OCI-LY3 (cell line): ENCODE measurements around the gene GRAMD1C.

Source experiments
- H2AFZ ChIP-seq: fragments of 200-600, 300-600 bp; shearing (Covaris generic); 2 replicates; pipeline ENCODE4 v1.6.0; 2014; ENCODE audit warnings: antibody characterized with exemption, low read depth, low read length
- H3K27ac ChIP-seq: fragments of 200-600, 300-600 bp; sonication (generic); 2 replicates; pipeline ENCODE4 v1.5.1; 2014; ENCODE audit warnings: mild to moderate bottlenecking, low read length, moderate library complexity, mixed read lengths
- H3K27me3 ChIP-seq: fragments of 200-600, 300-600 bp; sonication (generic); 2 replicates; pipeline ENCODE4 v1.6.1; 2014; ENCODE audit warnings: low read depth, low read length, mixed read lengths
- H3K36me3 ChIP-seq: fragments of 200-600, 300-600 bp; sonication (generic); replicated peaks from 2 replicates; pipeline ENCODE3; 2014; ENCODE audit warnings: low read depth, low read length, mixed read lengths
- H3K4me1 ChIP-seq: fragments of 300-600, 200-600 bp; sonication (generic); 2 replicates; pipeline ENCODE4 v1.6.1; 2014; ENCODE audit warnings: low read length, mixed read lengths
- H3K4me2 ChIP-seq: fragments of 200-600, 300-600 bp; sonication (generic); 2 replicates; pipeline ENCODE4 v1.6.1; 2014; ENCODE audit warnings: low read length, mixed read lengths
- H3K4me3 ChIP-seq: fragments of 300-600, 200-600 bp; sonication (generic); 2 replicates; pipeline ENCODE4 v1.5.1; 2014; ENCODE audit warnings: antibody characterized with exemption, mild to moderate bottlenecking, low read length, moderate library complexity
- H3K79me2 ChIP-seq: fragments of 300-600, 200-600 bp; shearing (Covaris generic); 2 replicates; pipeline ENCODE4 v1.6.1; 2014; ENCODE audit warnings: mild to moderate bottlenecking, low read length, mixed read lengths
- H3K9ac ChIP-seq: fragments of 300-600, 200-600 bp; shearing (Covaris generic); 2 replicates; pipeline ENCODE4 v1.6.0; 2014; ENCODE audit warnings: mild to moderate bottlenecking, low read length, moderate library complexity
- H3K9me3 ChIP-seq: fragments of 200-600, 300-600 bp; shearing (Covaris generic); 2 replicates; pipeline ENCODE4 v1.6.1; 2014; ENCODE audit warnings: low read length, mixed read lengths; ENCODE audit not compliant: insufficient read depth
- H4K20me1 ChIP-seq: fragments of 200-600, 300-600 bp; sonication (generic); 2 replicates; pipeline ENCODE4 v1.6.1; 2016; ENCODE audit warnings: low read length, mixed read lengths; ENCODE audit not compliant: insufficient read depth
- EZH2phosphoT487 ChIP-seq: fragments of 200-600 bp; shearing (Covaris generic); IDR thresholded peaks from 2 replicates; pipeline ENCODE4 v1.6.1; 2018; ENCODE audit warnings: antibody characterized with exemption, mixed run types, low read depth
- TF ChIP-seq, protein P1 (sequence below): fragments of 200-600, 300-600 bp; sonication (generic); IDR thresholded peaks from 2 replicates; pipeline ENCODE4 v1.5.1; 2014; ENCODE audit warnings: antibody characterized with exemption, low read length, low read depth

Gene GRAMD1C

DNA sequence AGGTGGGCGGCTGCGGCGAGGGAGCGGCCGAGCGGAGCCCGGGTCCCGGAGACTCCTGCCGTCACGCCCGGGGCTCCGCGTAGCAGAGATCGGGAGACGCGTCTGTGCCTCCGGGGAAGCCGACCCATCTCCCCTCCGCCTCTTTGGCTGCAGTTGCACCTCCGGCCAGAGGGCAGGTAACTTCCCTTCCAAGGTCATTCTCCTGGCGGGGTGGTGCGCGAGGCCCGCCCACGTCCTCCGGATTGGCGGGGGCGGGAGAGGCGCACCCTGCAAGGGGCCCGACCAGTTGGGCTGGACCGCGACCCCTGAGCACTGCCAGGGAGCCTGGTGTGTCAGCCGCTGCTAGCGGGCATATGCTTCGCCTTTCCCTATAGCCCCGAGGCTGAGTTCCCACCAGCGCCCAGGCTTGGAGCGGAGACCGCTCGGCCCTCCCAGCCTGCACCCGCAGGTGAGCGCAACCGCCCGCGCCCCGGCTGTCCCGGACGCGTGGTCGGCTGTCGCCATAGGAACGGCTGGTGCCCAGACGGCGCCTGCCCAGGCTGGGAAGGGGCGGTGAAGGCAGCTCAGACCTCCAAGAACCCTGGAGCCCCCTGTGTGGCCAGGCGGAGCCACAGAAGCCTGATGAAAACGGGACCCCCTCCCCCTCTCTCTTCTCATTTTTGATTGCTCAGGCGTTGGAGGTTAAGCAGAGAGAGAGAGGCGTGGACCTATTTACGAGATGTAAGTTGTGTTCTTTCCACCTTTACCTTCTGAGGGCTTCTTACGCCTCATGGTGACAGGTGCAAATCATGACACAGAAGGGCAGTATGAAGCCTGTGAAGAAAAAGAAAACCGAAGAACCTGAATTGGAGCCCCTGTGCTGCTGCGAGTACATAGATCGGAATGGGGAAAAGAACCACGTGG lies 109.7 kb downstream of the GRAMD1C start:
- Histone ChIP-seq H2AFZ (peak overlapping the region; percentile 86; the same call in 1 of the 2 replicates), H3K27ac (no peak overlapping the region), H3K9me3 (no peaks in the 10 kb centered on the region), H3K4me1 (peaks cover 18% of the 10 kb centered on the region), H3K4me2 (peak overlapping the region; percentile 73), H3K27me3 (no peaks in the 10 kb centered on the region), H3K9ac (peak overlapping the region; percentile 73), H3K4me3 (peak overlapping the region; percentile 96), H3K36me3 (peaks cover 4% of the 10 kb centered on the region), H4K20me1 (no peaks in the 10 kb centered on the region), H3K79me2 (no peaks in the 10 kb centered on the region)
- TF ChIP-seq EZH2phosphoT487: no peak
- TF ChIP-seq, protein P1, sequence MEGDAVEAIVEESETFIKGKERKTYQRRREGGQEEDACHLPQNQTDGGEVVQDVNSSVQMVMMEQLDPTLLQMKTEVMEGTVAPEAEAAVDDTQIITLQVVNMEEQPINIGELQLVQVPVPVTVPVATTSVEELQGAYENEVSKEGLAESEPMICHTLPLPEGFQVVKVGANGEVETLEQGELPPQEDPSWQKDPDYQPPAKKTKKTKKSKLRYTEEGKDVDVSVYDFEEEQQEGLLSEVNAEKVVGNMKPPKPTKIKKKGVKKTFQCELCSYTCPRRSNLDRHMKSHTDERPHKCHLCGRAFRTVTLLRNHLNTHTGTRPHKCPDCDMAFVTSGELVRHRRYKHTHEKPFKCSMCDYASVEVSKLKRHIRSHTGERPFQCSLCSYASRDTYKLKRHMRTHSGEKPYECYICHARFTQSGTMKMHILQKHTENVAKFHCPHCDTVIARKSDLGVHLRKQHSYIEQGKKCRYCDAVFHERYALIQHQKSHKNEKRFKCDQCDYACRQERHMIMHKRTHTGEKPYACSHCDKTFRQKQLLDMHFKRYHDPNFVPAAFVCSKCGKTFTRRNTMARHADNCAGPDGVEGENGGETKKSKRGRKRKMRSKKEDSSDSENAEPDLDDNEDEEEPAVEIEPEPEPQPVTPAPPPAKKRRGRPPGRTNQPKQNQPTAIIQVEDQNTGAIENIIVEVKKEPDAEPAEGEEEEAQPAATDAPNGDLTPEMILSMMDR: no peak

DNA sequence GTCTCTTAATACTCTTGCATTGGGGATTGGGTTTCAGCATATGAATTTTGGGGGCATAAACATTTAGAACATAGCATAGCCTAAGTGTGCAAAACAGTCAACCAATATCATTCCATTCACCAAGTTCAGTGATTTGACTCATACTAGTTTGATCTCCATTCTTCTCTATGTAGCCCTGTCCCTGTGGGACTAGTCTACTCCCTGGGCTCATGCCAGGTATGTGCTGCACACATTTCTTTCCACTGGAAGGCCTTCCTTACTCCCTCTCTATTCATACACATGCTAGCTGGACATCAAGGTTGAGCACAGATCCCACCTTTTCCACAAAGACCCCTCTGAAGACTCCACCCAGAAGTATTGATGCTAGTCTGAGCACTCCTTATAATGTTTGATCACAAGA lies 114.3 kb downstream of the GRAMD1C start:
- Histone ChIP-seq H3K4me1 (peaks cover 6% of the 10 kb centered on the region; the same call in 1 of the 2 replicates), H3K27me3 (no peaks in the 10 kb centered on the region), H2AFZ (no peak overlapping the region), H3K4me2 (no peak overlapping the region), H4K20me1 (no peaks in the 10 kb centered on the region), H3K9ac (no peak overlapping the region), H3K79me2 (no peaks in the 10 kb centered on the region), H3K9me3 (no peaks in the 10 kb centered on the region), H3K27ac (no peak overlapping the region), H3K4me3 (no peak overlapping the region), H3K36me3 (peaks cover 9% of the 10 kb centered on the region)
- TF ChIP-seq, protein P1: no peak
- TF ChIP-seq EZH2phosphoT487: no peak

DNA sequence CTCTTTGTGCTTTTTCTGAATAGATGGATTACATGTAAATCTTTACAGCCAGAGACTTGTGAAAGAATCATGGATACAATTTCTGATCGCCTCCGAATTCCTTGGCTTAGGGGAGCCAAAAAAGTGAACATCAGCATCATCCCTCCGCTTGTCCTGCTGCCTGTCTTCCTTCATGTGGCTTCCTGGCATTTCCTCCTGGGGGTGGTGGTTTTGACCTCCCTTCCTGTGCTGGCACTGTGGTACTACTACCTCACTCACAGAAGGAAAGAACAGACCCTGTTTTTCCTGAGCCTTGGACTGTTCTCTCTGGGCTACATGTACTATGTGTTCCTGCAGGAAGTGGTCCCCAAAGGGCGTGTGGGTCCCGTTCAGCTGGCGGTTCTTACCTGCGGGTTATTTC lies 115.1 kb downstream of the GRAMD1C start:
- H4K20me1 ChIP-seq: no peaks in the 10 kb centered on the region
- H3K4me3 ChIP-seq: no peak overlapping the region
- peaks cover 5% of the 10 kb centered on the region; the same call in 1 of the 2 replicates for H3K4me1 ChIP-seq
- no peak overlapping the region for H2AFZ ChIP-seq
- H3K36me3 ChIP-seq: peaks cover 13% of the 10 kb centered on the region
- no peak for TF ChIP-seq EZH2phosphoT487
- TF ChIP-seq, protein P1: no peak
- H3K9me3 ChIP-seq: no peaks in the 10 kb centered on the region
- H3K27me3 ChIP-seq: no peaks in the 10 kb centered on the region
- no peak overlapping the region for H3K4me2 ChIP-seq
- H3K79me2 ChIP-seq: no peaks in the 10 kb centered on the region
- H3K9ac ChIP-seq: no peak overlapping the region
- H3K27ac ChIP-seq: no peak overlapping the region

DNA sequence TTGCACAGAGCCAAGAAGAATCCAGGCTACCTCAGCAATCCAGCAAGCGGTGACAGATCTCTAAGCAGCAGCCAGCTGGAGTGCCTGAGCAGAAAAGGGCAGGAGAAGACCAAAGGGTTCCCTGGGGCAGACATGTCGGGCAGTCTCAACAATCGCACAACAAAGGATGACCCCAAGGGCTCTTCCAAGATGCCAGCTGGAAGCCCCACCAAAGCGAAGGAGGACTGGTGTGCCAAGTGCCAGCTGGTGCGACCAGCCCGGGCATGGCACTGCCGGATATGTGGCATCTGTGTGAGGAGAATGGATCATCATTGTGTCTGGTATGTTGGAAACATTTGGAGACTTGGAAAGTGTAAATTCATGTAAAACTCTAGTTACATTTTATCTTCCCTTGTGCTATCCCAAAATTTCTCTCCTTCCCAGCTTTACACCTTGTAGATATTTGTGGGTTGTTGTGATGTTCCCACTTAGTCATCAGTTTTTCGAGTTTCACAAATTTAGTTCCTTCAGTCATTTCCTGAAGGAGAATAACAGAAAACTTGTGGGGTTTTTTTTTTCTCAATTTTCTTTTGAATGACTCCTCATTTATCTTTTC lies 115.6 kb downstream of the GRAMD1C start:
- Histone ChIP-seq H3K79me2 (no peaks in the 10 kb centered on the region), H4K20me1 (no peaks in the 10 kb centered on the region), H3K4me3 (no peak overlapping the region), H3K9ac (no peak overlapping the region), H3K9me3 (no peaks in the 10 kb centered on the region), H3K27ac (no peak overlapping the region), H3K4me2 (no peak overlapping the region), H2AFZ (no peak overlapping the region), H3K36me3 (peaks cover 18% of the 10 kb centered on the region), H3K4me1 (no peaks in the 10 kb centered on the region), H3K27me3 (no peaks in the 10 kb centered on the region)
- no peak for TF ChIP-seq EZH2phosphoT487
- TF ChIP-seq, protein P1: no peak
